ENCODE measurements around the gene RBMS3.

RBMS3 gene

DNA sequence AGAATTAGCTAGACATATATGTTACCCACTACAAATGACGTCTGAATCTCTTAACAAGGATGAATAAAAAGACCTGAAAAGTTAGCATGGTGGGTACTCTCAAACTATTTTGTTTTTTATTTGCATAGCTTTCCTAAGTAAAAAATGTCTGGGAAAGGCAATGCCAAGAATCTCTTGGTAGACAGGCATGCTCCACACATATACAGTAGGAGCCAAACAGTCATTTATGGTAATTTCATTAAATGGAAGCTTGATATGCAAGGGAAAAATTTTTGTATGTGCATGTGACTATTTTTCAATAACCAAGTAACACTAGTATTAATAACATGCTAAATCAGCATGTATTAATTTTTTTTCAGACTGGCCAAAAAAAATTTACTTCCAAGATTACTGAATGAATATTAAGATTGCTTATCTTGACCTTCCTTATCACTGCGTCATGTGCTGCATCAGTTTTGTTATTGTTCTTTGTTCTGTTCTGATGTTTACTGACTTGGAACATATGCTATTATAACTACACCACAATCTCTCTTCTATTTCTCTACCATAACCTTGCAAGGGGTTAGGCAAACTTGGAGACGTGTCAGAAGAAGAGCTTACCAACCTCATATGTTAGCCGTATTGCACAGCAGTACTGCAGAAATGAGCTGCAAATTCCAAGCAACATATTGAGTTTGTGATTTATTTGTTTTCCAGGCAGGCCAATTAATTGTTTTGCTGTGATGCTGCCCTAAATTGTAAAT is 255.3 kb downstream of the RBMS3 start:
- no peak for FAIRE-seq

- FAIRE-seq, result peak; percentile 38
Measured at GRCh38 chr3:29537889-29538609, 257.2 kb downstream of the RBMS3 start.

GRCh38 chr3:29538610-29538958 is 257.7 kb downstream of the RBMS3 start:
- FAIRE-seq, result no peak

GRCh38 chr3:29540544-29540943 is 259.7 kb downstream of the RBMS3 start:
- no peak for FAIRE-seq

DNA sequence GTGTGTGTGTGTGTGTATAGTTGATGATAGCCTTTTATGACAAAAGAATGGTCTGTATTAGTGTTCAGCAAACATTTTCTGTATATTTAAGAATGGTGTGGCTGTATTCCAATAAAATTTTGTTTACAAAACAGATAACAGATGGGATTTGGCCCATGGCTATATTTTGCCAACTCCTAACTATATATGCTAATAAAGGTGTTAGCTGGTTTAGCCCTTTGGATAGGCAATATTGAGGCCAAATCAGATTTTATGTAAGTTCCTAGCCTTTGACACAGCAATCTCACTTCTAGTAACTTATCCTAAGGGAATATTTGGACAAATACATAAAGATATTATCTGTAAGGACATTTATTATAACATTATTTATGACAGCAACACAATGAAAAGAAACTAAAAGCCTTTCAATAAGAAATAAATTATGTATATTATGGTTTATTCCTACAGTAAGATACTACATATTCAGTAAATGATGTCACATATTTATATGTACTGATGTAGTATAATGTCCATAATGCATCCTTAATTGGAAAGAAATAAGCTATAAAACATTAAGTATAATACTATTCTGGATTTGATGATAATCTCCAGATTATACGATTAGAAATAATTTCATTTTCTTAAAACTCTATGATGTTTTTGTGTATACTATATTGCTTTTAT is 264.0 kb downstream of the RBMS3 start:
- FAIRE-seq, result no peak

DNA sequence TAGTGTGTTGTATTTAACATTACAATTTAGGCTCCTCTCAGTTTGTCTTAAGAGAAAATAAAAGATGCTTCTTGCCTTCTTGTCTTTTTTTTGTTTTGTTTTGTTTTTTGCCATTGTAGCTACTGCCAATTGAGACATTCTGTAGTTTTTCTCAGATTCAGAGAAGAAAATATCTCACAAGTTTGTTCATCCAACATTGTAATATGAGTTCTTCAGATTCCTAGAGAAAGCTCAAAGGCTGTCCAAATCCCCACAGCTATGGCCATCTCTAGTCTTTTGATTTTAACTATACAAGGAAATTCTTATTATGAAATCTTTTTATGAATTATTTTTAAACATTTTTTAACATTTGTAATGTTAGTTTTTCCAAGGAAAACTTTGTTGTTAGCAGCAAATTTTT is 264.7 kb downstream of the RBMS3 start:
- no peak for FAIRE-seq

- no peak for FAIRE-seq
Measured at GRCh38 chr3:29552051-29552450, 271.2 kb downstream of the RBMS3 start.

GRCh38 chr3:29554566-29554965 is 273.7 kb downstream of the RBMS3 start:
- no peak for FAIRE-seq

DNA sequence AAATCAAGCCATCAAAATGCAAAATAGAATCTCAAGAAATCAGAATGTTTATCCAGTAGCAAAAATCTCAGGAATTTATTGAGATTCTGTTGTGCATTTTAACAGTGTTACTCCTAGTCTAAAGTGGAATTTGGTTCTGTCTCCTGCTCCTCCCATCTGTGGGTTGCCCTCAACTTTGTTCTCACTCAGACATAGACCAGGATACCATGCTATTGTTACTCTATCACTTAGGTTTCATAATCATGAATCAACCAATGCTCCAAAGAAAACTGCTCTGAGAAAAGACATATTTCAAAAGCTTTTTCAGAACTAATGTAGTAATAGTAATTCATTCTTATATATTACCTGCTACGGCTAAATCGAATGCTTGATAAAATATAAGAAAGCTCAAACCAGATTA is 274.7 kb downstream of the RBMS3 start:
- no peak for FAIRE-seq

GRCh38 chr3:29557186-29557585 is 276.3 kb downstream of the RBMS3 start:
- FAIRE-seq, result no peak

DNA sequence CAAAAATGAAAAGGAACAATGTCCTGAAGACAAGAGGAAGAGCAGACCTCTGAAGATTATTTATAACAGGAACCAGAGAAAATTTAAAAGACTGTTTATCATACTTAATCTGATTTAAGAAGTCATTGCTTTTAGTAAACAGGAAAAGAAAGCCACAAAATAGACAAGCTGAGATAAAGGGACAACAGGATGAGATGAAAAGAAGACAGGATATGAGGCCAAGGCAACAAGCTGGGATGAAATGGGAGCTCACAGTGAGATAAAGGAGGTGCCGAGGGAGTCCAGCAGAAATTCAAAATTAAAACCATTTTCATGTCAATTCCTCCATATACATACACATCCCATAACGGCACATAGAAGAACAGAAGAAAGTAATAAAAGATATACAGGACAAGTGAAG is 277.0 kb downstream of the RBMS3 start:
- no peak for FAIRE-seq

DNA sequence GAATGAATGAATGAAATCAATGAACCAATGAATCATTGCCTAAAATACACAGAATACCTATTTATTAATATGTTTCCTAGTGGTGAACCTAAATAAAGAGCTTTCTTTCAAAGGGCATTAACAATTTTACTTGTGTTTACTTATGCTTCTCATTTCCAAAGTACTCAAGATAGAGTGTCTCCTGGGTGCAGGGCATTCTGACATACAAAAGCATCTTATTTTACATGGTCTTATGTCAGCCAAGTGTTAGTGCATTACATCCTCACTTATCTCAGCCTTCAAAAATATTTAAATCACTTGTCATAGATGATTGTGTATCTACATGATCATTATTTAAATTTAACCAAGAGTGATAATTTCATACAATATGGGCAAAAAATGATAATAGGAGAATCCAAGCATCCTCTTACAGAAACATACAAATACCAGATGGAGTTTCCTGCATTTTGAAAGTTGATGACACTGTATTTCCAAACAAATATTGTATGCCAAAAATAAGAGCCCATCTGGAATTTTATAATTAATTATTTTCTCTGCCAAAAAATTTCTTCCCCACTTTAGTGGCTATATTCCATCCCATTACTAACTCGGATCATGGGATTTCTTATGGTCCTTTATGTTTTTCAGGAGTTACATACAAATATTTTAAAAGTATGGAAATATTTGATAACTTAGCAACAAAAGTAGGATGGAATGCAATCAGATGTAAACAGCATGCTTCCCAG is 279.0 kb downstream of the RBMS3 start:
- no peak for FAIRE-seq

DNA sequence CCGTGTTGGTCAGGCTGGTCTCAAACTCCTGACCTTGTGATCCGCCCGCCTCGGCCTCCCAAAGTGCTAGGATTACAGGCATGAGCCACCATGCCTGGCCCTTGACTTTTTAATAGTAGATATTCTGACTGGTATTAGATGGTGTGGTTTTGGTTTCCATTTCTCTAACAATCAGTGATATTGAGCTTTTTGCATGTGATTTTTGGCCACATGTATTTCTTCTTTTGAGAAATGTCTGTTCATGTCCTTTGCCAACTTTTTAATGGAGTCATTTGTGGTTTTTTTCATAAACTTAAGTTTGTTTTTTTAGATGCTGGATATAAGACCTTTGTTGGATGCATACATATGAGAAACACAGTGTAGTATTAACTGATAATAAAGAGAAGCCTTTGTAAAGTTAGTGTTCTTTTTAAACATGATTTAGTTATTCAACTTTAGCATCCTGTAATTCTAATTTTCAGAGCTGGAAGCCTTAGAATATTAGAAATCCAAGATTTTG is 280.8 kb downstream of the RBMS3 start:
- no peak for FAIRE-seq

DNA sequence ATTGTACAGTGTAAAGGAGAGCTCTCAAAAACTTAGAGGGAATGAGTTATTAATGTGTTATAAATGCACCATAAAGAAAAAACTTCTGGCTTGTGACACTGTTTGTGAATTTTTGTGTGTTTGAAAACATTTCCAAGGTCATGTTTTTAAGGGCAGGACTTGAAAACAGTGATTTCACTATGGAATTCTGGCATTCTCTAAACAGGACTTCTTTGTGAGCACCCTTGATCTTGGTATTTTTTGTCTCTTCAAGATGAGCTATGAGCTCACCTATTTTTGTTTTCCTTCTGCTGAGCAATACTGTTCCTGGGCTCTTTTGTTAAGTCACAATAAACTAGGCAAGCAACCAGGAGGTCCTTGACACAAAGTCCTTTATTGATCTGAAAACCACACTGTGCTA is 284.4 kb downstream of the RBMS3 start:
- no peak for FAIRE-seq

GRCh38 chr3:29567501-29567900 is 286.6 kb downstream of the RBMS3 start:
- no peak for FAIRE-seq

- no peak for FAIRE-seq
Measured at GRCh38 chr3:29568355-29568754, 287.5 kb downstream of the RBMS3 start.

DNA sequence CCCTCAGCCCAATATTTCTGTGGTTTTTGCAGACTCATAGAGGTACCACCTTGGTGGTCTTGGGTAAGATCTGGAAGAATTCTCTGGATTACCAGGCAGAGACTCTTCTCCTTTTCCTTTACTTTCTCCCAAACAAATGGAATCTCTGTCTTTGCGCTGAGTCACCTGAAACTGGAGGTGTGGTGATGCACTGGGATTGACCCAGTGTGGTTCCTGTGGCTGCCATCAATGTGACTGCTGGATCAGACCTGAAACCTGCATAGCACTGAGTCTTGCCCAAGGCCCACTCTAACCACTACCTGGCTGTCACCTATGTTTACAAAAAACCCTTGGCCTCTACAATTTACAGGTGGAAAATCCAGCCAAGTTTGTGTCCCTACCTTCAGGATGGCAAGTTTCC is 295.3 kb downstream of the RBMS3 start:
- FAIRE-seq, result no peak

DNA sequence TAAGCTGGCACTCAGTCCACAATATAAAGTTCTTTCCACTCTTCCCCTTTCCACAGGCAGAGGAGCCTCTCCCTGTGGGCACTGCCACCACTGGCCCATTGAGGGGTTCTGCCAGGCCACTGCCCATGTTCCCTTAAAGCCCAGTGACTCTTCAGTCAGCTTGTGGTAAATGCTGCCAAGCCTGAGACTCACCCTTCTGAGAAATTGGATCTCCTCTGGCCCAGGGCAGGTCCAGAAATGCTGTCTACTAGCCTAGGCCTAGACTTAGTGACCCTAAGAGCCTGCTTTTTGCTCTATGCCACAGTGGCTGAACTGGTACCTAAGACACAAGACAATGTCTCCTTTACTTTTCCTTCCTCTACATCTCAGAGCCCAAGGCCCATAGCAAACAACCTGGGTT is 295.8 kb downstream of the RBMS3 start:
- no peak for FAIRE-seq

DNA sequence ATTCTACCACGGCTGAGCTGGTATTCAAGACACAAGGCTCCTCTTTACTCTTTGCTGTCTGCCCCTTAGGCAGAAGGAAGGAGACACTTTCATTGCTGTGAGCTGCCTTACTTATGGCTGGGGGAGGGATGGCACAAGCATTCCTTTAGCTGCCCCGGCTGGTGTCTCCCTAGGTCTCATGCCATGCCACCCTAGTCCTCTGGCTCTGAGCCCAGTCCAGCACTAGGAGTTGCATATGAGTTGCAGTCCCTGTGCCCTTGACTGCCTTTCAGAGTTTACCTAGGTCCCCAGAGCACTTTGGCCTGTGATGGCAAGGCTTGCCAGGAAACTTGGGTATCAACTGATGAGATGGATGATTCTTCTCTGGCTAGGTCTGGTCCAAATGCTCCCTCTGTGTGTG is 296.4 kb downstream of the RBMS3 start:
- FAIRE-seq, result no peak

DNA sequence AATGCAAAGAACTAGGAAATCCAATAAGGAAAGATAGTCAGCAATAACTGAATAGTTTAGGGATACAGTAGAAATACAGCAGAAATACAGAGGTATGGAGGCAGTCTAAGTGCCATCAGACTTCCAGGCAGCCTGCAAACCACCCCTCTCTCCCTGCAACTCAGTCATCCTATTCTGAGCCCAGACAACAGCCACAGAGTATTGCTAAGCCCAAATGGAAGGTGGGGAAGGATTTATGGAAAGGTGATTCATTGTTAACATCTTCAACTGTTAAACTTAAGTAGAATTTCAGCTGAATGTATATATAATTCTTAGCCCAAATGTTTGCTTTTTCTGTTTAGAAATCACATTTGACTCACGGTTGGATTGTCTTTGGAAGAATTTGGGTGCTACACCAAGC is 300.4 kb downstream of the RBMS3 start:
- FAIRE-seq, result no peak

GRCh38 chr3:29582273-29582672 is 301.4 kb downstream of the RBMS3 start:
- FAIRE-seq, result no peak

DNA sequence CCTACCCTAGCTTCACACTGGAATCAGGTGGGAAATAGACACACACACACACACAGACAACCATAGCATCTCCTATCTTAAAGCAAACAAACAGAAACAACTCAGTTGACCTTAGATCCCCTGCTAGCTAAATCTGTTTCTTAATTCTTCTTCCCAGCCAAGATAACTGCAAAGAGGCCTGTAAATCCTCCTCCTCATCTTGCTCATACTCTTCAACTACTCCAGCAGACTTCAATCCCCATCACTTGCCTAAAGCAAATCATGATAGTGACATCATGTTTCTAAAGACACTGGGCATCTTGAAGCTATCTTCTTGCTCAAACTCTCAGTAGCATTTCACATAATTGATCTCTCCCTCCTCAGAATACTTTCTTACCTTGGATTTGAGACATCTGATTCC is 303.0 kb downstream of the RBMS3 start:
- FAIRE-seq, result no peak

DNA sequence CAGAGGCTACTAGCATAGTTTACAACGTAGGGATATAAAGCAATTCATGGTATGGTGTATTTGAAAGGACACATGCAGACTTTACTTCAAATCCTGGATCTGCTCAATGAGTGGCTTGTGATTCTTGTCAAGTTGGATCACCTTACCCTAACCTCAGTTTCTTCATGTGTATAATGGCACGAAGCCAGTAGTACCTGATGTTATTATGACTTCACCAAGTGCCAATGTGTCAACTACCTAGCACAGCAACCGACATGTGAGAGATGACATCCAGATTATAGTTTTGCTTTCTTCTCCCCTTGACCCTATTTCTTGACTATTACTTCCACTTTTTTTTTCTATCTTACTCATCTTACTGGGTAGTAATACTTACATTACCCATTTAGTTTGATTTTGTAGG is 304.5 kb downstream of the RBMS3 start:
- no peak for FAIRE-seq
